Liver (tissue), 3 donors: ENCODE results near the gene RNF144A.
"Not testable (repeated sequence)": the region's sequence is repeated elsewhere in the genome, so short reads cannot be mapped to it uniquely, and the experiment has no call there.

Experiments
- CTCF ChIP-seq: fragments of 150-350 bp; IDR thresholded peaks from 2 replicates; pipeline ENCODE4 v1.5.1; 2017; ENCODE audit warnings: improper control_type of control experiment, low read depth, low read length; ENCODE audit not compliant: missing input control
- TAF1 ChIP-seq: conservative IDR thresholded peaks from 2 replicates; pipeline ENCODE4 v1.6.1; 2016; ENCODE audit warnings: antibody characterized with exemption, mild to moderate bottlenecking
- donor health status: healthy.
- donor health status: healthy.

- not testable (repeated sequence) for TF ChIP-seq CTCF, TAF1
Observed at GRCh38 chr2:6935652-6936020, 18.4 kb downstream of the RNF144A start.
